ENCODE results near the gene SNRNP35.
"Not testable (repeated sequence)": the region's sequence is repeated elsewhere in the genome, so short reads cannot be mapped to it uniquely, and the experiment has no call there.

The SNRNP35 gene

GRCh38 chr12:123449249-123449733 lies 8.6 kb upstream of the SNRNP35 start:
- no peak for DNase-seq (ENCODE audit: low read depth)

GRCh38 chr12:123449856-123450255 lies 8.1 kb upstream of the SNRNP35 start:
- DNase-seq (ENCODE audit: low read depth) = no peak

- DNase-seq (ENCODE audit: low read depth) = no peak
These were observed 7.3 kb upstream of the SNRNP35 start for GRCh38 chr12:123450636-123451035.

GRCh38 chr12:123452276-123452550 lies 5.7 kb upstream of the SNRNP35 start:
- not testable (repeated sequence) for DNase-seq (ENCODE audit: low read depth)

GRCh38 chr12:123453165-123453564 lies 4.8 kb upstream of the SNRNP35 start:
- DNase-seq (ENCODE audit: low read depth) = no peak

GRCh38 chr12:123463174-123463573 lies 5.2 kb downstream of the SNRNP35 start:
- not testable (repeated sequence) for DNase-seq (ENCODE audit: low read depth)

- no peak for DNase-seq (ENCODE audit: low read depth)
These were observed 7.1 kb downstream of the SNRNP35 start for GRCh38 chr12:123465084-123465483.

- no peak for DNase-seq (ENCODE audit: low read depth)
These were observed 10.8 kb downstream of the SNRNP35 start for GRCh38 chr12:123468786-123469185.

GRCh38 chr12:123469978-123470377 lies 12.0 kb downstream of the SNRNP35 start:
- DNase-seq (ENCODE audit: low read depth) = no peak

- DNase-seq (ENCODE audit: low read depth) = no peak
These were observed 13.6 kb downstream of the SNRNP35 start for GRCh38 chr12:123471374-123472068.

- no peak for DNase-seq (ENCODE audit: low read depth)
These were observed 14.5 kb downstream of the SNRNP35 start for GRCh38 chr12:123472438-123472849.

- DNase-seq (ENCODE audit: low read depth) = no peak
These were observed 16.7 kb downstream of the SNRNP35 start for GRCh38 chr12:123474485-123475245.

GRCh38 chr12:123475246-123475703 lies 17.3 kb downstream of the SNRNP35 start:
- no peak for DNase-seq (ENCODE audit: low read depth)

- DNase-seq (ENCODE audit: low read depth) = no peak
These were observed 20.1 kb downstream of the SNRNP35 start for GRCh38 chr12:123478069-123478468.

- peak; percentile 9 for DNase-seq (ENCODE audit: low read depth)
These were observed 20.8 kb downstream of the SNRNP35 start for GRCh38 chr12:123478762-123479161.

- no peak for DNase-seq (ENCODE audit: low read depth)
These were observed 21.7 kb downstream of the SNRNP35 start for GRCh38 chr12:123479442-123480180.

GRCh38 chr12:123481251-123481650 lies 23.3 kb downstream of the SNRNP35 start:
- not testable (repeated sequence) for DNase-seq (ENCODE audit: low read depth)

GRCh38 chr12:123482876-123483275 lies 24.9 kb downstream of the SNRNP35 start:
- DNase-seq (ENCODE audit: low read depth) = no peak

GRCh38 chr12:123483602-123484248 lies 25.8 kb downstream of the SNRNP35 start:
- DNase-seq (ENCODE audit: low read depth) = no peak

- no peak for DNase-seq (ENCODE audit: low read depth)
These were observed 27.8 kb downstream of the SNRNP35 start for GRCh38 chr12:123485756-123486155.

- no peak for DNase-seq (ENCODE audit: low read depth)
These were observed 29.5 kb downstream of the SNRNP35 start for GRCh38 chr12:123487428-123487827.

GRCh38 chr12:123488539-123489230 lies 30.7 kb downstream of the SNRNP35 start:
- no peak for DNase-seq (ENCODE audit: low read depth)

All from HS-27A (cell line).